Measurements from ENCODE around the gene OGFOD2.
"Not testable (repeated sequence)": the region's sequence is repeated elsewhere in the genome, so short reads cannot be mapped to it uniquely, and the experiment has no call there.

OGFOD2 gene

GRCh38 chr12:123005081-123005626 is 30.1 kb downstream of the OGFOD2 start:
- DNase-seq (ENCODE audit: low spot score): no peak

GRCh38 chr12:123006977-123007376 is 31.9 kb downstream of the OGFOD2 start:
- DNase-seq (ENCODE audit: low spot score): no peak

GRCh38 chr12:123010110-123010509 is 35.1 kb downstream of the OGFOD2 start:
- no peak for DNase-seq (ENCODE audit: low spot score)

GRCh38 chr12:123010681-123011080 is 35.6 kb downstream of the OGFOD2 start:
- DNase-seq (ENCODE audit: low spot score): no peak

- DNase-seq (ENCODE audit: low spot score): no peak
These were observed 36.7 kb downstream of the OGFOD2 start for GRCh38 chr12:123011701-123012100.

- DNase-seq (ENCODE audit: low spot score): no peak
These were observed 38.4 kb downstream of the OGFOD2 start for GRCh38 chr12:123013185-123014095.

GRCh38 chr12:123014473-123014872 is 39.4 kb downstream of the OGFOD2 start:
- DNase-seq (ENCODE audit: low spot score): not testable (repeated sequence)

GRCh38 chr12:123017753-123018152 is 42.7 kb downstream of the OGFOD2 start:
- no peak for DNase-seq (ENCODE audit: low spot score)

- DNase-seq (ENCODE audit: low spot score): no peak
These were observed 44.7 kb downstream of the OGFOD2 start for GRCh38 chr12:123019841-123020138.

GRCh38 chr12:123021688-123022604 is 46.9 kb downstream of the OGFOD2 start:
- DNase-seq (ENCODE audit: low spot score): no peak

- no peak for DNase-seq (ENCODE audit: low spot score)
These were observed 47.8 kb downstream of the OGFOD2 start for GRCh38 chr12:123022846-123023245.

- DNase-seq (ENCODE audit: low spot score): peak; percentile 65
These were observed 49.9 kb downstream of the OGFOD2 start for GRCh38 chr12:123024819-123025391.

- no peak for DNase-seq (ENCODE audit: low spot score)
These were observed 51.2 kb downstream of the OGFOD2 start for GRCh38 chr12:123026094-123026853.

- no peak for DNase-seq (ENCODE audit: low spot score)
These were observed 52.8 kb downstream of the OGFOD2 start for GRCh38 chr12:123027726-123028445.

- DNase-seq (ENCODE audit: low spot score): no peak
These were observed 53.4 kb downstream of the OGFOD2 start for GRCh38 chr12:123028475-123028874.

GRCh38 chr12:123029550-123029949 is 54.5 kb downstream of the OGFOD2 start:
- no peak for DNase-seq (ENCODE audit: low spot score)

All from activated CD4-positive, alpha-beta T cell treated with anti-CD3 and anti-CD28 coated beads, Interleukin-2, Interleukin-4, amounts not matched to agents 100 ng/mL and 50 ng/mL, durations not matched to agents 16 hours and 8 hours (primary cell).